Natural killer cell treated with Interleukin-12 subunit alpha and Interleukin-12 subunit beta and Interleukin-15 and Interleukin-18, amount 100 ng/mL, for 72 hours (primary cell): ENCODE results near the gene NRTN. TPM values are rescaled to one million over a fixed set of nuclear protein-coding genes. Genes with fewer than 3 reads are reported as not detected.
A peak's percentile ranks its signal among the peaks of the same experiment; 100 is the strongest.

Source experiments
- ATAC-seq, 2 donors: fragments of 150-1000 bp; cut with Tn5 transposase in 1 of 2; sonication (Bioruptor Pico), chemical (Tn5 transposase) in 1 of 2; 2 replicates each; pipeline ENCODE4 v1.10.0; 2021
- DNase-seq: peaks from one replicate; pipeline ENCODE4 v3.0.0; 2022; ENCODE audit warnings: low spot score
- H3K27ac Mint-ChIP-seq, 2 donors: 1 replicate in 1 of 2; 2 replicates in 1 of 2; pipeline ENCODE4 v1.8.0; 2022; ENCODE audit warnings: mixed read lengths in 2 of 2, mild to moderate bottlenecking in 1 of 2, moderate library complexity in 1 of 2
- H3K27me3 Mint-ChIP-seq, 2 donors: 1 replicate in 1 of 2; 2 replicates in 1 of 2; pipeline ENCODE4 v1.8.0; 2022; ENCODE audit warnings: mixed read lengths in 2 of 2
- H3K36me3 Mint-ChIP-seq: one replicate; pipeline ENCODE4 v1.8.0; 2022; ENCODE audit warnings: mixed read lengths
- H3K4me1 Mint-ChIP-seq, 2 donors: 1 replicate in 1 of 2; 2 replicates in 1 of 2; pipeline ENCODE4 v1.8.0; 2022; ENCODE audit warnings: low read depth in 2 of 2, mixed read lengths in 2 of 2, mild to moderate bottlenecking in 1 of 2
- H3K4me3 Mint-ChIP-seq: one replicate; pipeline ENCODE4 v1.8.0; 2022; ENCODE audit warnings: mixed read lengths
- H3K9me3 Mint-ChIP-seq: 2 replicates; pipeline ENCODE4 v1.8.0; 2022; ENCODE audit warnings: mixed read lengths
- total RNA-seq, 2 donors: library from RNA; stranded (reverse); gene quantifications; one replicate each; pipeline ENCODE4 v1.2.3, GENCODE V29; 2022

Gene NRTN
- total RNA-seq, 2 donors from 2014 or later, result not detected

DNA sequence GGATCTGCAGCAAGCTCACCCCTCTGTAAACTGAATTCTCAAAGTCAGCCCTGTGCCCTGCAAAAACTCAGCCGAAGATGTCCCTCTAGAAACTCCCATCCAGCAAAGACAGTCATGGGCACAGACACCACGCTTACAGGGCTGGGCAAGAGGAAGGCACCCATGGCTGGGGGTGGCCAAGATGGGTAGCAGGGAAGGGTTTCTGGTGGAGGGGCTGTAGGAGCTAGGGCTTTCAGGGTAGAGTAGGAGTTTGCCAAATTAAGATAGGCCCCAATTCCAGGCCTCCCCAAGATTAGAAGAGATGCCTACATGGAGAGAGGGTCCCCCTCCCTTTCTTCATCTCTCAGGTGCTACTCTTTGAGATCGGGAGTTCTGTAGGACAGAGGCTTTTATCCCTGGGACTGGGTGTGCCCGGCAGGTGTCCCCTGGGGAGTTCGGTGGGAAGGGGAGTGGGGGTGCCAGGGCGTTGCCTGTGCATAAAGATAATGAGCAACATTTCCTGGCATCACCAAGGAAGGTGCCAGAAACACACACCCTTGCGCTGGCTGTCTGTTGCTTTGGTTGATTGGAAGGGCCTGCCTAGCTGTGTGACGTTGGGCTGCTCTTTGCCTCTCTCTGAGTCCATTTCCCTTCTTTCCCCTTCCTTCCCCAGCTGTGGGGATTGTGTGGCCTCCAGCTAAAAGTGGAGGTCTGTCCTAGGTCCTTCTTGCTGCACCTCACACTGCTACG is 9.4 kb downstream of the NRTN start:
- no peak overlapping the region for H3K4me3 Mint-ChIP-seq
- peaks cover 15 to 26% of the 10 kb centered on the region in 2 donors for H3K27me3 Mint-ChIP-seq

GRCh38 chr19:5814852-5815246 is 10.0 kb downstream of the NRTN start:
- H3K4me3 Mint-ChIP-seq, result no peak overlapping the region
- no peaks in the 10 kb centered on the region for H3K9me3 Mint-ChIP-seq
- no peak for DNase-seq

More for the DNA sequence above, 9.4 kb downstream of the NRTN start:
- Mint-ChIP-seq H3K36me3 (no peaks in the 10 kb centered on the region), H3K9me3 (no peaks in the 10 kb centered on the region), H3K27ac (no peak overlapping the region), H3K4me1 (no peaks in the 10 kb centered on the region)
- ATAC-seq (no peak), DNase-seq (no peak)

GRCh38 chr19:5817218-5817617 is 12.4 kb downstream of the NRTN start:
- Mint-ChIP-seq H3K27me3 (peaks cover 19 to 33% of the 10 kb centered on the region in 2 donors), H3K4me3 (no peak overlapping the region), H3K27ac (peak overlapping the region in 1 of 2 donors; percentile 49)

More at GRCh38 chr19:5814852-5815246, 10.0 kb downstream of the NRTN start:
- no peaks in the 10 kb centered on the region for H3K4me1 Mint-ChIP-seq
- H3K27me3 Mint-ChIP-seq, result peaks cover 15 to 30% of the 10 kb centered on the region in 2 donors
- no peak overlapping the region for H3K27ac Mint-ChIP-seq
- ATAC-seq, result peak in 1 of 2 donors; percentile 53
- H3K36me3 Mint-ChIP-seq, result no peaks in the 10 kb centered on the region

GRCh38 chr19:5818594-5818993 is 13.7 kb downstream of the NRTN start:
- H3K9me3 Mint-ChIP-seq, result no peaks in the 10 kb centered on the region
- H3K27ac Mint-ChIP-seq, result no peak overlapping the region
- H3K27me3 Mint-ChIP-seq, result peaks cover 19 to 33% of the 10 kb centered on the region in 2 donors
- DNase-seq (no peak), ATAC-seq (no peak)
- H3K36me3 Mint-ChIP-seq, result no peaks in the 10 kb centered on the region
- no peaks in the 10 kb centered on the region for H3K4me1 Mint-ChIP-seq
- H3K4me3 Mint-ChIP-seq, result no peak overlapping the region

More at GRCh38 chr19:5817218-5817617, 12.4 kb downstream of the NRTN start:
- Mint-ChIP-seq H3K9me3 (no peaks in the 10 kb centered on the region), H3K36me3 (no peaks in the 10 kb centered on the region), H3K4me1 (no peaks in the 10 kb centered on the region)
- no peak for ATAC-seq
- no peak for DNase-seq

- Mint-ChIP-seq H3K27ac (no peak overlapping the region), H3K27me3 (peaks cover 19 to 33% of the 10 kb centered on the region in 2 donors), H3K4me1 (no peaks in the 10 kb centered on the region), H3K4me3 (no peak overlapping the region), H3K9me3 (no peaks in the 10 kb centered on the region), H3K36me3 (no peaks in the 10 kb centered on the region)
- DNase-seq (no peak), ATAC-seq (peak in 1 of 2 donors; percentile 12)
Observed at GRCh38 chr19:5820785-5821184, 15.9 kb downstream of the NRTN start.

GRCh38 chr19:5821521-5822180 is 16.8 kb downstream of the NRTN start:
- ATAC-seq (no peak), DNase-seq (no peak)
- H3K9me3 Mint-ChIP-seq, result no peaks in the 10 kb centered on the region
- no peak overlapping the region for H3K27ac Mint-ChIP-seq
- H3K36me3 Mint-ChIP-seq, result no peaks in the 10 kb centered on the region
- H3K27me3 Mint-ChIP-seq, result peaks cover 17 to 25% of the 10 kb centered on the region in 2 donors
- no peak overlapping the region for H3K4me3 Mint-ChIP-seq
- H3K4me1 Mint-ChIP-seq, result no peaks in the 10 kb centered on the region

DNA sequence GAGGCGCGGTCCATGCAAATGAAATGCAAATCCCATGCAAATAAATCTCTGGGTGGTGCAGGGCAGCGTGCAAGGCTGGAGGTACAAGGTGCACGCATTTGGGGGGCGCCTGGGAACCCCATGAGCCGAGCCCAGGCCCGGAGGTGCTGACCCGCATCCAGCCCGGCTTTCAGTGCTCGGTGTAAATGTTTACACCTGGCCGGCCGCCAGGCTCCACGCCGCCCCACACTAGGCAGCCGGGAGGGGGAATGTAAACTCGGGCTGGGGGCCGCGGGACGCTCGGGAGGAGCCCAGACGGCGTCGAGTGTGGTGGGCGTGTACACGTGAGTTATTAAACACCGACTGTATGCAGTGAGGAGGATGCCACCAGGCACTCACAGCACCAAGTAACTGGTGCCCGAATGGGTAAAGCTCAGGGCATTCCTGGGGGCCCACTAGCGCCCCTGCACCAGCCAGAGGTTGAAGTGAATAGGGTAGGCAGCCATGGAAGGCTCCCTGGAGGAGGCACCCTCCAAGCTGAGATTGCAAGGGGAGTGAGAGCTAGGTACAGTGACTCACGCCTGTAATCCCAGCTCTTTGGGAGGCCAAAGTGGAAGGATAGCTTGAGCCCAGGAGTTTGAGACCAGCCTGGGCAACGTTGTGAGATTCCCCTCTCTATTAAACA is 17.4 kb downstream of the NRTN start:
- Mint-ChIP-seq H3K4me1 (peaks cover 4 to 6% of the 10 kb centered on the region in 2 donors), H3K27ac (no peak overlapping the region), H3K36me3 (no peaks in the 10 kb centered on the region), H3K4me3 (no peak overlapping the region), H3K27me3 (peaks cover 10 to 19% of the 10 kb centered on the region in 2 donors), H3K9me3 (no peaks in the 10 kb centered on the region)
- ATAC-seq (no peak), DNase-seq (no peak)

- Mint-ChIP-seq H3K4me3 (no peak overlapping the region), H3K27me3 (peaks cover 3 to 7% of the 10 kb centered on the region in 2 donors), H3K4me1 (peaks cover 7 to 14% of the 10 kb centered on the region in 2 donors), H3K36me3 (no peaks in the 10 kb centered on the region), H3K9me3 (no peaks in the 10 kb centered on the region), H3K27ac (no peak overlapping the region)
- ATAC-seq (no peak), DNase-seq (no peak)
Observed at GRCh38 chr19:5823579-5824281, 18.9 kb downstream of the NRTN start.

GRCh38 chr19:5824751-5825150 is 19.9 kb downstream of the NRTN start:
- no peak overlapping the region for H3K27ac Mint-ChIP-seq
- DNase-seq, result no peak
- peaks cover 7 to 15% of the 10 kb centered on the region in 2 donors for H3K4me1 Mint-ChIP-seq
- H3K4me3 Mint-ChIP-seq, result no peak overlapping the region
- H3K27me3 Mint-ChIP-seq, result peaks cover 3 to 4% of the 10 kb centered on the region in 2 donors
- H3K9me3 Mint-ChIP-seq, result no peaks in the 10 kb centered on the region
- ATAC-seq, result no peak
- H3K36me3 Mint-ChIP-seq, result no peaks in the 10 kb centered on the region

GRCh38 chr19:5825178-5825577 is 20.3 kb downstream of the NRTN start:
- DNase-seq, result no peak
- H3K4me1 Mint-ChIP-seq, result peaks cover 9 to 15% of the 10 kb centered on the region in 2 donors
- H3K27me3 Mint-ChIP-seq, result peaks cover 0 to 3% of the 10 kb centered on the region in 2 donors
- no peak overlapping the region for H3K4me3 Mint-ChIP-seq
- no peaks in the 10 kb centered on the region for H3K36me3 Mint-ChIP-seq
- H3K9me3 Mint-ChIP-seq, result no peaks in the 10 kb centered on the region
- H3K27ac Mint-ChIP-seq, result no peak overlapping the region
- no peak for ATAC-seq

- peaks cover 10 to 15% of the 10 kb centered on the region in 2 donors for H3K4me1 Mint-ChIP-seq
- DNase-seq, result no peak
- no peak for ATAC-seq
Observed at GRCh38 chr19:5826531-5827341, 21.9 kb downstream of the NRTN start.

GRCh38 chr19:5827342-5827890 is 22.5 kb downstream of the NRTN start:
- H3K36me3 Mint-ChIP-seq, result no peaks in the 10 kb centered on the region
- no peaks in the 10 kb centered on the region for H3K9me3 Mint-ChIP-seq
- DNase-seq (no peak), ATAC-seq (no peak)
- peak overlapping the region; percentile 54 to 87 for H3K27ac Mint-ChIP-seq
- no peaks in the 10 kb centered on the region for H3K27me3 Mint-ChIP-seq
- H3K4me3 Mint-ChIP-seq, result peak overlapping the region; percentile 89
- peaks cover 10 to 15% of the 10 kb centered on the region in 2 donors for H3K4me1 Mint-ChIP-seq

More at GRCh38 chr19:5826531-5827341, 21.9 kb downstream of the NRTN start:
- Mint-ChIP-seq H3K4me3 (peak overlapping the region; percentile 89), H3K27ac (peak overlapping the region; percentile 54 to 87), H3K36me3 (no peaks in the 10 kb centered on the region), H3K27me3 (no peaks in the 10 kb centered on the region), H3K9me3 (no peaks in the 10 kb centered on the region)
